ENCODE data around the gene BRD2.

DNA sequence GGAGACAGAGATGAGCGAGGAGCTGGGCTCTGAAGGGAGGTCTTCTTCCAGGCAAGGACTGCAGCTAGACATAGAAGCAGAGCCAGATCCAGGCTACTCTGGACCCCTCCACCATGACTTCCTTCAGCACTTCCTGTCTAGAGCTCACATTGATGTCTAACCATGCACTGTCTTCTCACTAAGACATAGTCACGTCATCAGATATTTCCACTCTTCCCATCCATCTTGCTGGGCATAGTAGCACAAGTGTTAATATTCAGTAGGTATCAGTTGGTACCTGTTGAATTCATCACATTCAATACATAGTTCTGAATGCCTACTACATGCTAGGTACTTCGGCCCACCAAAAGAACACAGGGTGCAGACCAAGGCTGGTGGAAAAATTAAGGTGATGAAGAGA is 18.4 kb upstream of the BRD2 start:
- TF ChIP-seq YY1 (IDR thresholded peaks at IDR 0.05; ENCODE audit: insufficient read depth, insufficient read length) (no peak), SUZ12 (IDR thresholded peaks at IDR 0.05; ENCODE audit: extremely low read depth, insufficient read depth, insufficient read length) (no peak), ZNF274 (IDR thresholded peaks at IDR 0.05; ENCODE audit: low read depth, low read length) (no peak)

Data from NT2/D1 (cell line).